Panc1 (cell line): Measurements from ENCODE around the gene ENTPD6. TPM values are rescaled to one million over a fixed set of nuclear protein-coding genes. Genes with fewer than 3 reads are reported as not detected.

Experiments used
- ATAC-seq: fragments of 200-7000 bp; cut with Tn5 transposase; 2 replicates; pipeline ENCODE4 v1.9.1; 2020; ENCODE audit warnings: mild to moderate bottlenecking, moderate library complexity
- BruUV-seq: library from RNA; stranded (reverse); fragments of 400-500 nt; replicated peaks from 2 replicates; lab custom pipeline; 2021; lab: Mats Ljungman, UMichigan
- CTCF ChIA-PET: fragments of 300-600 bp; sonication (Branson Sonifier 250); formaldehyde crosslinking; loops from one replicate; lab custom pipeline; 2022; ENCODE audit warnings: antibody characterized with exemption; lab: Charles Lee
- POLR2A ChIA-PET: fragments of 300-600 bp; sonication (Branson Sonifier 250); formaldehyde crosslinking; loops from one replicate; lab custom pipeline; 2022; ENCODE audit warnings: antibody characterized with exemption; lab: Charles Lee
- DNase-seq: peaks from one replicate; pipeline ENCODE4 v3.0.0-alpha.2; 2010; ENCODE audit warnings: low read depth, low spot score
- H3K27ac ChIP-seq: 2 replicates; pipeline ENCODE4 v1.5.1; 2011; ENCODE audit warnings: mild to moderate bottlenecking, low read length, inconsistent platforms
- H3K27me3 ChIP-seq: fragments of 200-500 bp; sonication (Bioruptor generic); 2 replicates; pipeline ENCODE4 v1.6.0; 2014; ENCODE audit warnings: low read length, inconsistent platforms; ENCODE audit not compliant: control insufficient read depth, insufficient read depth
- H3K36me3 ChIP-seq: fragments of 200-500 bp; sonication (Bioruptor generic); 2 replicates; pipeline ENCODE4 v1.5.1; 2014; ENCODE audit warnings: inconsistent platforms, mild to moderate bottlenecking, low read length, moderate library complexity; ENCODE audit not compliant: control insufficient read depth, insufficient read depth
- H3K4me1 ChIP-seq: 2 replicates; pipeline ENCODE4 v1.5.1; 2011; ENCODE audit warnings: inconsistent platforms, mild to moderate bottlenecking, low read length, moderate library complexity; ENCODE audit not compliant: control insufficient read depth, insufficient read depth
- H3K4me3 ChIP-seq, 2 experiments: 2 replicates each; pipeline ENCODE4 v1.5.1; 2011 to 2012; ENCODE audit warnings: low read depth in 2 of 2, low read length in 2 of 2, mild to moderate bottlenecking in 2 of 2, inconsistent platforms in 1 of 2, moderate library complexity in 1 of 2
- H3K9me3 ChIP-seq: fragments of 200-500 bp; sonication (Bioruptor generic); 2 replicates; pipeline ENCODE4 v1.5.1; 2014; ENCODE audit warnings: low read depth, mild to moderate bottlenecking, inconsistent platforms, low read length, moderate library complexity; ENCODE audit not compliant: control insufficient read depth, insufficient read depth
- POLR2AphosphoS5 ChIP-seq: IDR thresholded peaks from 2 replicates; pipeline ENCODE4 v1.6.1; 2012; ENCODE audit warnings: mild to moderate bottlenecking, low read depth, low read length, moderate library complexity
- REST ChIP-seq, 2 experiments: IDR thresholded peaks; 2 replicates each; pipeline ENCODE4 v1.6.1; 2011 to 2012; ENCODE audit warnings: low read depth in 2 of 2, control low read depth in 1 of 2, low read length in 1 of 2, mild to moderate bottlenecking in 1 of 2, moderate library complexity in 1 of 2; ENCODE audit not compliant: insufficient read depth in 1 of 2
- SIN3A ChIP-seq: IDR thresholded peaks from 2 replicates; pipeline ENCODE4 v1.6.1; 2012; ENCODE audit warnings: low read depth, mild to moderate bottlenecking, low read length, moderate library complexity, borderline replicate concordance; ENCODE audit not compliant: insufficient read depth
- TCF7L2 ChIP-seq: IDR thresholded peaks from 2 replicates; pipeline ENCODE4 v1.6.1; 2011; ENCODE audit warnings: mild to moderate bottlenecking, low read depth, low read length, inconsistent platforms
- in situ Hi-C: cut with HindIII; loops from 2 replicates; pipeline ENCODE4 v1.10.0; 2016; ENCODE audit warnings: low sequenced_read_pairs, low pct_unique_long_range_greater_than_20kb
- intact Hi-C: fragments of 100-400 bp; cut with micrococcal nuclease; formaldehyde crosslinking; loops from one replicate; pipeline ENCODE4 v1.10.0; 2022; ENCODE audit not compliant: unreplicated experiment
- total RNA-seq: library from RNA; stranded (reverse); gene quantifications from one replicate; pipeline ENCODE4 v1.2.1, GENCODE V29; 2021; ENCODE audit not compliant: unreplicated experiment
- TF ChIP-seq, protein P1 (sequence below): fragments of 450-650 bp; IDR thresholded peaks from 2 replicates; pipeline ENCODE4 v1.5.1; 2017; ENCODE audit warnings: mild to moderate bottlenecking

ENTPD6 gene
- total RNA-seq, 1 experiment from 2014 or later = 108 TPM

- H3K36me3 ChIP-seq = peaks cover 2% of the 10 kb centered on the region; the same call in 1 of the 2 replicates
- H3K4me3 ChIP-seq = peak overlapping the region; percentile 91 to 92
- CTCF ChIA-PET = interaction anchor here (1.1 to 1.2 kb wide), 3 partner anchors 9 to 253 kb away, joined by 4 to 5 read pairs (median 4); no protein-coding TSS in a partner anchor
- peaks cover 27% of the 10 kb centered on the region for H3K4me1 ChIP-seq
- POLR2A ChIA-PET = interaction anchor here (0.5 to 1.8 kb wide), 2 partner anchors 10 to 22 kb away, joined by 4 to 7 read pairs; no protein-coding TSS in a partner anchor
- intact Hi-C loops (no loop called here), in situ Hi-C loops (no loop called here)
- peak overlapping the region; percentile 95 for H3K27ac ChIP-seq
- H3K27me3 ChIP-seq = no peaks in the 10 kb centered on the region
- TSS peak; percentile 87 for BruUV-seq
- no peak for ATAC-seq
- H3K9me3 ChIP-seq = no peaks in the 10 kb centered on the region; the same call in 1 of the 2 replicates
- DNase-seq = no peak
- TF ChIP-seq REST (IDR thresholded peaks at IDR 0.05; ENCODE audit: insufficient read depth in 1 of 2, low read depth in 2 of 2, low read length in 1 of 2) (no peak), TCF7L2 (no peak), SIN3A (no peak), POLR2AphosphoS5 (no peak; the same call in 1 of the 2 replicates)
Measured at GRCh38 chr20:25246182-25246999, 50.9 kb downstream of the ENTPD6 start.

DNA sequence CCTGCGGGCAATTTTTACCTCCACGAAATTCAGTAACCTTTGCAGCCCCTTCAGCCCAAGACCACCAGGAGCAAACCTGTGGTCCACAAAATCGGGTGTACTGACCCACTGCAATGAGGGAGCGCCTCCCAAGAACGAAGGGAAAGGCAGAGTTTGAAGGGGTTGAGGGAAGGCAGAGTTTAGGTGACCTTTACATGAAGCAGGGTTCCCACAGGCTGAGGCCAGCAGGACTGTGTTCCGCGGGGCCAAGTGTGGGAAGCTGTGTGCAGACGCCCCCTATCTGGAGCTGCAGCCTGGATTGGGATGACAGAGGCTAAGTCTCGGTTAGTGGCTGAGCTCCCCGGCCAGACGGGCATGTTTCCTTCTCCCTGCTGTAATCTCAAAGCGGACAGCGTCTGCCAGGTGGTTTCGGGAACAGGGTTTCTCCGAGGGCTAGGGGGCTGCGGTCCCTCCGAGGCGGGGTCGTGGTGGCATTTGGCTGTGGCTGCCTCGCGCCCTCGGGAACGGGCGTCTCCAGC lies 51.5 kb downstream of the ENTPD6 start:
- in situ Hi-C loops (no loop called here), intact Hi-C loops (no loop called here)
- TF ChIP-seq POLR2AphosphoS5 (0 out of 2 replicates have a peak, but pooled peaks have one; percentile 15), SIN3A (0 out of 2 replicates have a peak, but pooled peaks have one; percentile 65), TCF7L2 (no peak)
- TF ChIP-seq, protein P1, sequence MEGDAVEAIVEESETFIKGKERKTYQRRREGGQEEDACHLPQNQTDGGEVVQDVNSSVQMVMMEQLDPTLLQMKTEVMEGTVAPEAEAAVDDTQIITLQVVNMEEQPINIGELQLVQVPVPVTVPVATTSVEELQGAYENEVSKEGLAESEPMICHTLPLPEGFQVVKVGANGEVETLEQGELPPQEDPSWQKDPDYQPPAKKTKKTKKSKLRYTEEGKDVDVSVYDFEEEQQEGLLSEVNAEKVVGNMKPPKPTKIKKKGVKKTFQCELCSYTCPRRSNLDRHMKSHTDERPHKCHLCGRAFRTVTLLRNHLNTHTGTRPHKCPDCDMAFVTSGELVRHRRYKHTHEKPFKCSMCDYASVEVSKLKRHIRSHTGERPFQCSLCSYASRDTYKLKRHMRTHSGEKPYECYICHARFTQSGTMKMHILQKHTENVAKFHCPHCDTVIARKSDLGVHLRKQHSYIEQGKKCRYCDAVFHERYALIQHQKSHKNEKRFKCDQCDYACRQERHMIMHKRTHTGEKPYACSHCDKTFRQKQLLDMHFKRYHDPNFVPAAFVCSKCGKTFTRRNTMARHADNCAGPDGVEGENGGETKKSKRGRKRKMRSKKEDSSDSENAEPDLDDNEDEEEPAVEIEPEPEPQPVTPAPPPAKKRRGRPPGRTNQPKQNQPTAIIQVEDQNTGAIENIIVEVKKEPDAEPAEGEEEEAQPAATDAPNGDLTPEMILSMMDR = peak; percentile 78
- Histone ChIP-seq H3K27me3 (no peaks in the 10 kb centered on the region), H3K4me1 (peaks cover 34% of the 10 kb centered on the region), H3K36me3 (peaks cover 2% of the 10 kb centered on the region; the same call in 1 of the 2 replicates), H3K4me3 (peak overlapping the region; percentile 91 to 92), H3K9me3 (no peaks in the 10 kb centered on the region; the same call in 1 of the 2 replicates), H3K27ac (peak overlapping the region; percentile 95)
- CTCF ChIA-PET = interaction anchor here (0.5 to 1.5 kb wide), 4 partner anchors 10 to 253 kb away, joined by 3 to 7 read pairs (median 4); no protein-coding TSS in a partner anchor
- no peak for DNase-seq
- ATAC-seq = peak; percentile 69
- no TSS peak for BruUV-seq
- POLR2A ChIA-PET = interaction anchor here (0.5 to 1.8 kb wide), 5 partner anchors 11 to 22 kb away, joined by 3 to 7 read pairs (median 4); no protein-coding TSS in a partner anchor
